ENCODE measurements around the gene PLPPR1. TPM values are rescaled to one million over a fixed set of nuclear protein-coding genes. Genes with fewer than 3 reads are reported as not detected.

PLPPR1 gene
- total and polyA plus RNA-seq, 12 donors = 0.08 to 19.7 (median 0.20) TPM; not detected in 7

DNA sequence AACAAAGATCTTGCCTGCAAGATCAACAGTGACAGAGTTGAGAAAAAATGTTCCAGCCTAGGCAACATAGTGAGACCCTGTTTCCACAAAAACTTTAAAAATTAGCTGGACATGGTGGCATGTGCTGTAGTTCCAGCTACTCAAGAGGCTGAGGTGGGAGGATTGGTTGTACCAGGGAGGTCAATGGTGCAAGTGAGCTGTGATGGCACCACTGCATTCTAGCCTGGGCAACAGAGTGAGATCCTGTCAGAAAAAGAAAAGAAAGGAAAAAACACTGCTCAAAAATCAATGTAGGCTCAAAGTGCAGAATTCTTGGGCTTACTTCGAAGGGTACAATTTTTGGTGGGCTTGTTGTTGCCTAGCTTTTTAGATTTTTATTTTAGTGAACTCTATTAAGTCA, 145.4 kb downstream of the PLPPR1 start:
- Histone ChIP-seq H3K4me1 (replicated peaks in 1 of 2) (no peaks in the 10 kb centered on the region), H3K9me3 (replicated peaks in 1 of 3) (no peaks in the 10 kb centered on the region), H3K36me3 (replicated peaks in 1 of 2) (no peaks in the 10 kb centered on the region), H3K27me3 (no peaks in the 10 kb centered on the region), H3K27ac (no peak overlapping the region), H3K4me3 (no peak overlapping the region)
- no peak for DNase-seq
- no peak for TF ChIP-seq POLR2A (IDR thresholded peaks at IDR 0.05)
- TF ChIP-seq, protein P1, sequence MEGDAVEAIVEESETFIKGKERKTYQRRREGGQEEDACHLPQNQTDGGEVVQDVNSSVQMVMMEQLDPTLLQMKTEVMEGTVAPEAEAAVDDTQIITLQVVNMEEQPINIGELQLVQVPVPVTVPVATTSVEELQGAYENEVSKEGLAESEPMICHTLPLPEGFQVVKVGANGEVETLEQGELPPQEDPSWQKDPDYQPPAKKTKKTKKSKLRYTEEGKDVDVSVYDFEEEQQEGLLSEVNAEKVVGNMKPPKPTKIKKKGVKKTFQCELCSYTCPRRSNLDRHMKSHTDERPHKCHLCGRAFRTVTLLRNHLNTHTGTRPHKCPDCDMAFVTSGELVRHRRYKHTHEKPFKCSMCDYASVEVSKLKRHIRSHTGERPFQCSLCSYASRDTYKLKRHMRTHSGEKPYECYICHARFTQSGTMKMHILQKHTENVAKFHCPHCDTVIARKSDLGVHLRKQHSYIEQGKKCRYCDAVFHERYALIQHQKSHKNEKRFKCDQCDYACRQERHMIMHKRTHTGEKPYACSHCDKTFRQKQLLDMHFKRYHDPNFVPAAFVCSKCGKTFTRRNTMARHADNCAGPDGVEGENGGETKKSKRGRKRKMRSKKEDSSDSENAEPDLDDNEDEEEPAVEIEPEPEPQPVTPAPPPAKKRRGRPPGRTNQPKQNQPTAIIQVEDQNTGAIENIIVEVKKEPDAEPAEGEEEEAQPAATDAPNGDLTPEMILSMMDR (IDR thresholded peaks at IDR 0.05) = no peak
- intact Hi-C loops (cut with DNase I) = no loop called here
- WGBS, 4 donors = 78 to 92% (median 90%) methylated on average over 1 of the region's 1 CpG

DNA sequence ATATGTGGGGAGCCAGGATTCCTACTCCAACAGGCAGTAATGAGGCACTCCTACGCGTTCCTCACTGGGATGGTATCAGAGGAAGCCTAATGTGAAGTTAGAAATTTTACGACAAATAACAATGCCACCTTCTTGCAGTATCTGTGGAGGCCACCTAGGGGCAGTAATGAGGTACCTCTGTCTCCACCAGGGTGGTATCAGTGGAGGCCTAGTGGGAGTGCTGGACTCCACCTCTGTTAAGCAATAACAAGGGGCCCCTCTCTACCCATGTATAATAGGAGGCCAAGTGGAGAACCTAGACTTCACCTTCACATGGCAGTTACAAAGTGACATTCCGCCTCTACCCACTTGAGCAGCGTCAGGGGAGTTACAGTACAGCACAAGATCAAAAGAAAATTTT, 147.9 kb downstream of the PLPPR1 start:
- WGBS, 4 donors = 91 to 95% (median 94%) methylated on average over 5 of the region's 5 CpGs
- DNase-seq = no peak

DNA sequence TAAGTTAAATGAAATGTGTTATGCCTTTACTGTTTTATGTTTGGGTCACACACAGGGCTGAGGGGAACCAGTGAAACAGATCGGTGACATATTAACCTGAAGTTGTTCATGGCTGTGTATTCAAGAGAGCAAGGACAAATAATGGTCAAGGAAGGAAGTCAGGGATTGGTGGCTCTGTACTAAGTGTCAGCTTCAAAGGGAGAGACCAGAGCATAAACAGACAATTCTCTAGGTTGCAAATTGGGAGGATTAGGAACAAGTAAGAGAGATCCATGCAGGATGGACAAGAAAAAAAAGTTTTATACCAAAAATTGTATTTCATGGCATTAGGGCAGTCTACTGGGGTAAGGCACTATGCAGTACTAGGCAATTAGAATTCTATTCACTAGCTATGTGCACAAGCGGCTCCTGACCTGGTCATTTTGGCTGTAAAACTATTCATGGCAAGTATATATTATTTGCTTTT, 156.3 kb downstream of the PLPPR1 start:
- H3K9me3 ChIP-seq (replicated peaks in 1 of 3) = no peaks in the 10 kb centered on the region
- TF ChIP-seq, protein P1 (IDR thresholded peaks at IDR 0.05) = no peak
- no peak for TF ChIP-seq POLR2A (IDR thresholded peaks at IDR 0.05)
- no peak overlapping the region for H3K27ac ChIP-seq
- no peak for DNase-seq
- no peaks in the 10 kb centered on the region for H3K27me3 ChIP-seq
- 50 to 71% (median 60%) methylated on average over 2 of the region's 2 CpGs for WGBS, 4 donors
- no peaks in the 10 kb centered on the region for H3K36me3 ChIP-seq (replicated peaks in 1 of 2)
- no peaks in the 10 kb centered on the region for H3K4me1 ChIP-seq (replicated peaks in 1 of 2)
- no peak overlapping the region for H3K4me3 ChIP-seq
- intact Hi-C loops (cut with DNase I) = no loop called here

More for the DNA sequence above, 147.9 kb downstream of the PLPPR1 start:
- no peaks in the 10 kb centered on the region for H3K9me3 ChIP-seq (replicated peaks in 1 of 3)
- intact Hi-C loops (cut with DNase I) = no loop called here
- TF ChIP-seq, protein P1 (IDR thresholded peaks at IDR 0.05) = no peak
- TF ChIP-seq POLR2A (IDR thresholded peaks at IDR 0.05) = no peak
- H3K4me3 ChIP-seq = no peak overlapping the region
- H3K4me1 ChIP-seq (replicated peaks in 1 of 2) = no peaks in the 10 kb centered on the region
- no peaks in the 10 kb centered on the region for H3K27me3 ChIP-seq
- H3K27ac ChIP-seq = no peak overlapping the region
- H3K36me3 ChIP-seq (replicated peaks in 1 of 2) = no peaks in the 10 kb centered on the region

DNA sequence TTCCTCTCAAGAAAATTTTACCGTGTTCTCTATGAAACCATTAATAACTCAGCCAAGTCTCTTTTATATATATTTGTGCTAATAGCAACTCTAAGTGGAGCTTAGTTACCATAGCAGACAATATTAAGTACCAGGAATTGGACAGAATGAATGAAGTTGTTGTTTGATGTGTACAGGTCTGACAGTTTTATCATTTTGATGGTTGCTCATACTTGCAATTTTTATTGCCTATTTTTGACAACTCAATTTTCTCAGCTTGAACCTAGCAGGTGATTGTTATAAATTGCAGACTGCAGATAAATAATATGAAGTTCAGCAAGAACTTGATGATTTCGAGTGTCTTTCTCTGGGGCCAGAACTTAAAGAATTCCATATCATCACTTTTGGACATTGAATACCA, 163.2 kb downstream of the PLPPR1 start:
- H3K4me1 ChIP-seq (replicated peaks in 1 of 2) = no peaks in the 10 kb centered on the region
- H3K27me3 ChIP-seq = no peaks in the 10 kb centered on the region
- no peak for TF ChIP-seq POLR2A (IDR thresholded peaks at IDR 0.05)
- TF ChIP-seq, protein P1 (IDR thresholded peaks at IDR 0.05) = no peak
- intact Hi-C loops (cut with DNase I) = no loop called here
- no peaks in the 10 kb centered on the region for H3K36me3 ChIP-seq (replicated peaks in 1 of 2)
- 64 to 85% (median 77%) methylated on average over 2 of the region's 2 CpGs for WGBS, 4 donors
- H3K27ac ChIP-seq = no peak overlapping the region
- no peaks in the 10 kb centered on the region for H3K9me3 ChIP-seq (replicated peaks in 1 of 3)
- H3K4me3 ChIP-seq = no peak overlapping the region
- DNase-seq = no peak
